ENCODE data around the gene CFAP74. TPM values are rescaled to one million over a fixed set of nuclear protein-coding genes. Genes with fewer than 3 reads are reported as not detected.

CFAP74 gene
- total RNA-seq, 8 experiments from 2014 or later: 0.22 to 3.7 (median 0.46) TPM; not detected in 1

- no peak overlapping the region for H3K4me3 ChIP-seq
- no peak overlapping the region for H3K27ac ChIP-seq
- peak in 1 of 8 experiments; percentile 16 for ATAC-seq (replicated peaks in 6 of 8)
- peaks cover 0 to 6% of the 10 kb centered on the region in 2 donors for H3K4me1 ChIP-seq (replicated peaks in 1 of 2)
- in situ Hi-C loops (cut with MboI; ENCODE audit: low pct_unique_long_range_greater_than_20kb in 2 of 9, low sequenced_read_pairs in 9 of 9, unreplicated experiment in 9 of 9): no loop called here
- WGBS, 10 experiments: 77 to 100% (median 97%) methylated on average over 2 to 11 of the region's 11 CpGs; no CpG with 5 or more reads in 1 of the 10 experiments
Observed at GRCh38 chr1:1876335-1876930, 127.2 kb downstream of the CFAP74 start.

DNA sequence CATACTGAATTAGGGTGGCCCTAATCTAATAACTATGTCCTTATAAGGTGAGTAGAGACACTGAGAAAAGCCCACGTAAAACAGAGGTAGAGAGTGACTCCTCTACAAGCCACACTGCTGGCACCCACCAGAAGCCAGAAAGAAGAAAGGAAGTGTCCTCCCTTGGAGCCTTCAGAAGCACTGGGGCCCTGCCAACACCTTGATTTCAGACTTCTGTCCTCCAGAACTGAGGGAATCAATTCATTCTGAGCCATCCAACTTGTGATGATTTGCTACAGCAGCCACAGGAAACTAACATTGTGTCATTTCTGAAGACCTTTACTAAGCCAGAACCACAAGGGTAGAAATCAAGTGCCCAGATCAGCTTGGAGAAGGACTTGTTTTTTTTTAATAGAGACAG is 127.7 kb downstream of the CFAP74 start:
- Histone ChIP-seq H3K4me1 (replicated peaks in 1 of 2) (peaks cover 0 to 4% of the 10 kb centered on the region in 2 donors), H3K27ac (no peak overlapping the region), H3K4me3 (no peak overlapping the region)
- in situ Hi-C loops (cut with MboI; ENCODE audit: low pct_unique_long_range_greater_than_20kb in 2 of 9, low sequenced_read_pairs in 9 of 9, unreplicated experiment in 9 of 9): no loop called here
- WGBS, 10 experiments: 0 to 100% (median 92%) methylated on average over 1 of the region's 1 CpG; no CpG with 5 or more reads in 5 of the 10 experiments
- ATAC-seq (replicated peaks in 6 of 8): no peak

DNA sequence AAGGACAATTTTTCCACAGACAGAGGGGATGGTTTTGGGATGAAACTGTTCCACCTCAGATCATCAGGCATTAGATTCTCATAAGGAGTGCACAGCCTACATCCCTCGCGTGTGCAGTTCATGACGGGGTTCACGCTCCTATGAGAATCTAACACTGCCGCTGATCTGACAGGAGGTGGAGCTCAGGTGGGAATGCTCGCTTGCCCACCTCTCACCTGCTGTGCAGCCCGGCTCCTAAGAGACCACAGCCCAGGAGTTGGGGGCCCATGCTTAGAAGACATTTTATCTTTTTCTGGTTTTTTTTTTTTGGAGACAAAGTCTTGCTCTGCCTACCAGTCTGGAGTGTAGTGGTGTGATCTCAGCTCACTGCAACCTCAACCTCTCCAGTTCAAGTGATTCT is 128.7 kb downstream of the CFAP74 start:
- in situ Hi-C loops (cut with MboI; ENCODE audit: low pct_unique_long_range_greater_than_20kb in 2 of 9, low sequenced_read_pairs in 9 of 9, unreplicated experiment in 9 of 9): no loop called here
- WGBS, 10 experiments: 75 to 100% (median 89%) methylated on average over 1 to 7 of the region's 7 CpGs; no CpG with 5 or more reads in 3 of the 10 experiments
- no peak overlapping the region for H3K27ac ChIP-seq
- no peak for ATAC-seq (replicated peaks in 6 of 8)
- H3K4me1 ChIP-seq (replicated peaks in 1 of 2): no peaks in the 10 kb centered on the region
- no peak overlapping the region for H3K4me3 ChIP-seq

- ATAC-seq (replicated peaks in 6 of 8): no peak
- WGBS, 10 experiments: 80 to 100% (median 100%) methylated on average over 1 to 2 of the region's 2 CpGs; no CpG with 5 or more reads in 3 of the 10 experiments
- no peak overlapping the region for H3K27ac ChIP-seq
- in situ Hi-C loops (cut with MboI; ENCODE audit: low pct_unique_long_range_greater_than_20kb in 2 of 9, low sequenced_read_pairs in 9 of 9, unreplicated experiment in 9 of 9): no loop called here
- H3K4me1 ChIP-seq (replicated peaks in 1 of 2): no peaks in the 10 kb centered on the region
- no peak overlapping the region for H3K4me3 ChIP-seq
Observed at GRCh38 chr1:1873186-1873585, 130.4 kb downstream of the CFAP74 start.

GRCh38 chr1:1872329-1872994 is 131.1 kb downstream of the CFAP74 start:
- in situ Hi-C loops (cut with MboI; ENCODE audit: low pct_unique_long_range_greater_than_20kb in 2 of 9, low sequenced_read_pairs in 9 of 9, unreplicated experiment in 9 of 9): no loop called here
- H3K27ac ChIP-seq: no peak overlapping the region
- 67 to 100% (median 94%) methylated on average over 1 to 10 of the region's 11 CpGs for WGBS, 10 experiments
- H3K4me1 ChIP-seq (replicated peaks in 1 of 2): no peaks in the 10 kb centered on the region
- no peak for ATAC-seq (replicated peaks in 6 of 8)
- H3K4me3 ChIP-seq: no peak overlapping the region

Other genes with a start within 250 kb of the CFAP74 start
- gene NADK, start 225.3 kb downstream of the CFAP74 start, total RNA-seq: 100 to 1,000 TPM in 1 of 8 experiments, 10 to 100 TPM in 7; 28.6 to 103 (median 41.1) TPM
- gene GNB1, start 112.7 kb downstream of the CFAP74 start, total RNA-seq: 100 to 1,000 TPM in 7 of 8 experiments, 10 to 100 TPM in 1; 70.0 to 394 (median 196) TPM
- 1 to 10 TPM in 3 of 8 experiments, under 1 TPM in 5; 0.22 to 1.9 (median 0.70) TPM for gene CALML6, start 88.5 kb downstream of the CFAP74 start, total RNA-seq
- gene TMEM52, start 84.5 kb downstream of the CFAP74 start, total RNA-seq: 1 to 10 TPM in 7 of 8 experiments, under 1 TPM in 1; 0.71 to 7.1 (median 2.7) TPM
- gene GABRD, start 15.6 kb upstream of the CFAP74 start, total RNA-seq: 1 to 10 TPM in 2 of 8 experiments, under 1 TPM in 5, not detected in 1; 0.16 to 2.7 (median 0.46) TPM
- 10 to 100 TPM in 5 of 8 experiments, 1 to 10 TPM in 3; 1.1 to 39.0 (median 23.6) TPM for gene PRKCZ, start 46.6 kb upstream of the CFAP74 start, total RNA-seq
- 10 to 100 TPM in 7 of 8 experiments, 1 to 10 TPM in 1; 8.9 to 50.6 (median 25.5) TPM for gene FAAP20, start 191.0 kb upstream of the CFAP74 start, total RNA-seq
- 10 to 100 TPM in 7 of 8 experiments, 1 to 10 TPM in 1; 5.0 to 36.8 (median 22.6) TPM for gene SKI, start 224.5 kb upstream of the CFAP74 start, total RNA-seq

Data from motor neuron (in vitro differentiated cells).